HG02678 (cell line): Measurements from ENCODE around the gene LPA.
A peak's percentile ranks its signal among the peaks of the same experiment; 100 is the strongest.

ENCODE experiments used
- ATAC-seq: cut with Tn5 transposase; IDR thresholded peaks from one replicate; pipeline ENCODE4 v1.9.1; 2021; ENCODE audit warnings: mild to moderate bottlenecking, moderate library complexity; ENCODE audit not compliant: unreplicated experiment

The LPA gene

DNA sequence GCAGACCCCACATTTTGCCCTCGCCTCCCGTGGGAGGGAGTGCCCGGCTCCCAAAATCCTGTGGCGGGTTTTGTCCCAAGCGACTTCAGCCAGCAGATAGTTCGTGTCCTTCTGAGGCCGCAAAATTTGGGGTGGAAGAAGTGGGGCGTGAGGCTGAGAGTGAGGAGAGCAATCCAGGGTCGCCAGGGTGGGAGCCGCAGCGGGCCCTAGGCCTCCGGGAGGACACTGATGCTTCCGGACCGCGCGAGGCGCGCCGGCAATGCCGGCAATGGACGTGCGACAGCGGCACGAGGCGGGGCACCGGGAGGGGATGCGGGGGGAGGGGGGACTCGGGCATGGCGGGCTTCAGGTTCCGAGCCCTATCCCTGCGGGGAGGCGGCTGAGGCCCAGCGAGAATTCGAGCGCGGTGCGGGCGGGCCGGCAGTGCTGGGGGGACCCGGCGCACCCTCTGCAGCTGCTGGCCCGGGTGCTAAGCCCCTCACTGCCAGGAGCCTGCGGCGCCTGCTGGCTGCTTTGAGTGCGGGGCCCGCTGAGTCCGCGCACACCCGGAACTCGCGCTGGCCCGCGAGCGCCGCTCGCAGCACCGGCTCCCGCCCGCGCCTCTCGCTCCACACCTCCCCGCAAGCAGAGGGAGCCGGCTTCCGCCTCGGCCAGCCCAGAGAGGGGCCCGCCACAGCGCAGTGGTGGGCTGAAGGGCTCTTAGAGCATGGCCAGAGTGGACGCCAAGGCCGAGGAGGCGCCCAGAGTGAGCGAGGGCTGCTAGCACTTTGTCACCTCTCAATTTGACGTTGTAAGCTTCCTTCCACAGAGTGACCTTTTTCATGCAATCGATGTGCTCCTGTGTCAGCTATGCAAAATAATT, 143.8 kb downstream of the LPA start:
- peak; percentile 80 for ATAC-seq

DNA sequence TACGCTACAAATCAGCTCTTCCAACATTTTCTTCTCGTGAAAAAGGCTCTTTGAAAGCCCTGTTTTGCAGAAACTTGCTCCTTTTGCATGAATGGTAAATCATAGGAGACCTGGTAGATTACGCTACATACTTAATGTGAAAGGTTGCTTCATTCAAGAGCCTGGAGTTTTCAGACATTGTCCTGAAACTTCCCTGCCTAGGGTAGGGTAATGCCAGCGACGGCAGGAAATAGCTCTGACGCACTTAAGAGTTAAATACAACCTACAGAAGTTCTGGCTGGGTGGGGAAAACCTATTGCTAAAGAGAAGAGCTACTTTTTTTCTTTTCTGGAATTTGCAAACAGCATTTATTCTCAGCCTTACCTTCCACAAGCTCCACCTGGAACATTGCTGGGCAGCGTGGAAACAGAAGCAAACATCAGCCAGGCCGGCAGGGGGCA, 144.5 kb downstream of the LPA start:
- peak; percentile 78 for ATAC-seq

GRCh38 chr6:160519133-160519532, 144.9 kb downstream of the LPA start:
- no peak for ATAC-seq

GRCh38 chr6:160513836-160514235, 150.2 kb downstream of the LPA start:
- no peak for ATAC-seq

DNA sequence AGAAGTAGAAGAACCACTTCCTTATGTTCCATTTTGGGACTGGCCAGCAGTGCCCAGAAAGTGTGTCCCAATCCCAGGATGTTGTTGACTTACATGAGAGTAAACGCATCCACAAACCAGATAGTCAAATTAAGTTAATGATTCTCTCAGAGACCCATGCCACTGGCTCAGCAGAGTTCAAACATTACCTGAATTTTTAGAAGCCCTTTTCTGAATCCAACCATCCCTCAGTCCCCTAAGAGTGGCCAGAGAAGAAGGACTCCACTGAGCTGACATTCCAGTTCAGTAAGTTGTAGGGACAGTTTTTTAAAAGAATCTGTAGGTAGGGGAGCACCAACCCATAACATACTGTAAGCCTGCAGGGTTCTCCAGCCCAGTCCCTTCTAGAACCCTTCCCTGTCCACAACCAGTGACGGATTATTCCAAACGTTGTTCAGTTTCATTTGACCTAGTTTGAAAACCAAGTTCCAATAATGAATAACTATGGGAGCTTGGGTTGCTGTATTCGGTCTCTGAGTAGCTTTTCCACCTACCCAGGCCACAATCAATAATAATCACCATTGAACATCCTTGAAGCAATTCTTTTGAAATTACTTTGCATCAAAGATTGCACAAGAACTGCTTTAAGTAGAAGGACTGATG, 153.0 kb downstream of the LPA start:
- ATAC-seq = no peak

- ATAC-seq = no peak
Observed at GRCh38 chr6:160510199-160510598, 153.9 kb downstream of the LPA start.

DNA sequence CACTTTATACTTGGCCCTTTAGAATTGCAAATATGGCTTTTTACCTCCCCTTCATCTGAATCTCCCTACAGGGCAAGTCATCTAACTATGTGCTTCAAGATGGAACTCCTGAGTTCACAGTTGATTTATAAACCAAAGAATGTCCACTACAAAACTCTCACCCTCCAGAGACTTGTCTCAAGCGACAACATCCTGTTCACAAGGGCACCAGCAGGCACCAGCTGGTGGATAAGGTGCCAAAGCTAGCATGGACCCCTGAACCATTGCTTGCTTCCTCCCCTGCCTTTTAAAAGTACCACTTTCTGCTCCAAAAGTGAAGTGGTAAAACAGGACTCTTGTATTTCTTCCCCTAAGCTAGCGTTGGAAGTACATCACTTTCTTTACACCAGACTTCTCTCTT, 154.5 kb downstream of the LPA start:
- no peak for ATAC-seq

- no peak for ATAC-seq
Observed at GRCh38 chr6:160508599-160508998, 155.5 kb downstream of the LPA start.

DNA sequence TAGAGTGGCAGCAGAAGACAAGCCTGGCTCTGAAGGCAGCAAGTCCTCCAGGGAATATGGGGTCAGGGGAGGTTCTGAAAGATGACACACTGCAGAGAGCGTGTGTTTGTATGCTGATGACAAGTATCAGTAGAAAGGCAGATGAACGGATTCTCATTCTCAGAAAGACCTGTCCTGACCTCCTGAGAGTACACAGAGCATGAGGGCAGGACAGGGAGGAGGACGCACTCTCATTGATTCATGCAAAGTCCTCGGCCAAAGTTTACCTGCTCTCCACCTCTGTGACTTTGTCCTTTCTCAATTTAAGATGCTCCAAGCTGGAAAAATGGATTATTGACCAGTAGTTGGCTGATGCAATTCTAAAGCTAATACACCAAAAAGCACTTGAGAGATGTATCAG, 156.7 kb downstream of the LPA start:
- ATAC-seq = no peak

DNA sequence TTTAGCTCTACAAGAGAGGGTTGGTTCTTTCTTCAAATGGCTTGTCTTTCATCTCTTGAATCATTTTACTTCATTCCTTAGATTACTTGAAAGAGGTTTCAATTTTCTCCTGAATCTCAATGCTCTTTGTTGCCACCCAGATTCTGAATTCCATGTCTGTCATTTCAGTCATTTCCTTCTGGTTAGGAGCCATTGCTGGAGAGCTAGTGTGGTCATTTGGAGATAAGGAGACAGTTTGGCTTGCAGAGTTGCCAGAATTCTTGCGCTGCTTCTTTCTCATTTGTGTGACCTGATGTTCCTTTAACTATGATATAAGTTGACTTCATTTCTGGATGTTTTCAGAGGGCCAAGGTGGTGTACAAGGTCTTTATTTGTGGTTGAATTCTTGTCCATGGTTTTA, 158.1 kb downstream of the LPA start:
- no peak for ATAC-seq

DNA sequence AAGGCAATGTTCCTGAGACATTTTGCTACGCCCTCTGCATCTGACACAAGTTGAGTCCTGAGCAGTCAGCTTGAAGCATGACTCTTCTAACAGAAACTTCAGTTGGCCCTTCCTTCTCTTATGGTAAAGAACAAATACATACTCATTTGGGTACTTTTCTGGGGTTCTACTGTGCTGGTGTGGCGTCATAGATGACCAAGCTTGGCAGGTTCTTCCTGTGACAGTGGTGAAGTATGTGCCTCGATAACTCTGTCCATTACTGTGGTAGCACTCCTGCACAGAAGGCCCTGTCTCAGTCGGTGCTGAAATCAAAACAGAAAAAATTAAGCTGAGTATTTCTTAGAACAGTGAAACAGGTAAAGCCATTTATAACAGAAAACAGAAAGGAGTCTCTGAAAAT, 163.4 kb downstream of the LPA start:
- ATAC-seq = no peak

DNA sequence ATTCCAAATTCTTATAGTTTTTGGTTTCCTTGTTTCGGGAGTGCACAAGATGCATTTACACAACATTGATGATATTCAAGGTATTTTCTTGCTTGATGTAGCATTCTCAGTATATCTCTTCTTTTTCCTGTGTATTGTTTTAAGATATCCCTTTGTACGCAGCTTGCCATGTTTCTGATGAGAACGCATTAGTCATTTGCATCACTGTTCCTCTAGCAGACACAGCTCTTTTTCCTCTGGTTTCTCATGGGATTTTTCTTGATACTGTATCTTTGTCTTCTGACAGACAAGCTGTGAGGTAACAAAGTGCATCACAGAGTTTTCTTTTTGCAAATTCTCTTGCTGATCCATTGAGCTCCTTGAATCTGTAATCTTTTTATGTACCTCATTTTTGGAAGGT, 169.5 kb downstream of the LPA start:
- no peak for ATAC-seq

GRCh38 chr6:160489091-160489490, 175.0 kb downstream of the LPA start:
- ATAC-seq = no peak

- ATAC-seq = no peak
Observed at GRCh38 chr6:160487116-160487515, 177.0 kb downstream of the LPA start.
